GM10248 (cell line): ENCODE results near the gene TIPIN.

Experiments used
- CTCF ChIA-PET: fragments of 300-600 bp; sonication (Branson Sonifier 250); formaldehyde crosslinking; extraction: SDS; loops from one replicate; lab custom pipeline; 2021; ENCODE audit warnings: antibody characterized with exemption; lab: Yijun Ruan, JAX
- POLR2A ChIA-PET: fragments of 350-650 bp; sonication (Branson Sonifier 250); formaldehyde crosslinking; extraction: SDS; loops from one replicate; lab custom pipeline; 2020; ENCODE audit warnings: antibody characterized with exemption; lab: Yijun Ruan, JAX
- DNase-seq: peaks from one replicate; pipeline ENCODE4 v3.0.0; 2012; ENCODE audit errors: extremely low spot score
- CTCF ChIP-seq: IDR thresholded peaks from 2 replicates; pipeline ENCODE4 v1.5.1; 2012; ENCODE audit warnings: mild to moderate bottlenecking, low read depth; ENCODE audit errors: extremely low read depth, missing control alignments, control extremely low read depth

Gene TIPIN

GRCh38 chr15:66326051-66326450 is 30.4 kb downstream of the TIPIN start:
- TF ChIP-seq CTCF, result no peak
- ChIA-PET CTCF (interaction anchor here (1.4 to 1.9 kb wide), 2 partner anchors 18 to 37 kb away, joined by 4 read pairs; no protein-coding TSS in a partner anchor), POLR2A (no interaction called here)
- DNase-seq, result no peak

- CTCF ChIA-PET, result interaction anchor here (1.0 to 3.3 kb wide), 3 partner anchors 14 to 175 kb away, joined by 3 to 10 read pairs (median 3); partner anchors contain the start of gene SNAPC5
- DNase-seq, result no peak
- POLR2A ChIA-PET, result no interaction called here
- no peak for TF ChIP-seq CTCF
These were observed 33.1 kb downstream of the TIPIN start for GRCh38 chr15:66323312-66323928.

GRCh38 chr15:66312144-66312543 is 44.3 kb downstream of the TIPIN start:
- CTCF ChIA-PET, result interaction anchor here (0.7 to 0.9 kb wide), 2 partner anchors 9 to 186 kb away, joined by 3 read pairs; partner anchors contain the start of gene SNAPC5
- no peak for TF ChIP-seq CTCF
- DNase-seq, result no peak
- POLR2A ChIA-PET, result no interaction called here

- TF ChIP-seq CTCF, result no peak
- no peak for DNase-seq
- POLR2A ChIA-PET, result no interaction called here
- CTCF ChIA-PET, result no interaction called here
These were observed 45.7 kb downstream of the TIPIN start for GRCh38 chr15:66310786-66311185.

GRCh38 chr15:66309828-66310227 is 46.7 kb downstream of the TIPIN start:
- CTCF ChIA-PET, result interaction anchor here (1.2 kb wide), 1 partner anchor 14 kb away, joined by 3 read pairs; no protein-coding TSS in a partner anchor
- no peak for DNase-seq
- TF ChIP-seq CTCF, result no peak

GRCh38 chr15:66308531-66308930 is 48.0 kb downstream of the TIPIN start:
- POLR2A ChIA-PET, result no interaction called here
- DNase-seq, result no peak
- TF ChIP-seq CTCF, result no peak
- CTCF ChIA-PET, result interaction anchor here (1.0 to 1.3 kb wide), 3 partner anchors 15 to 91 kb away, joined by 3 to 4 read pairs (median 3); no protein-coding TSS in a partner anchor

More at GRCh38 chr15:66309828-66310227, 46.7 kb downstream of the TIPIN start:
- POLR2A ChIA-PET, result no interaction called here
